GM19035 (cell line): ENCODE measurements around the gene LLPH.

Experiments
- ATAC-seq: cut with Tn5 transposase; IDR thresholded peaks from one replicate; pipeline ENCODE4 v1.9.1; 2021; ENCODE audit not compliant: unreplicated experiment

The LLPH gene

GRCh38 chr12:66103016-66103913 is 27.3 kb downstream of the LLPH start:
- ATAC-seq, result no peak

DNA sequence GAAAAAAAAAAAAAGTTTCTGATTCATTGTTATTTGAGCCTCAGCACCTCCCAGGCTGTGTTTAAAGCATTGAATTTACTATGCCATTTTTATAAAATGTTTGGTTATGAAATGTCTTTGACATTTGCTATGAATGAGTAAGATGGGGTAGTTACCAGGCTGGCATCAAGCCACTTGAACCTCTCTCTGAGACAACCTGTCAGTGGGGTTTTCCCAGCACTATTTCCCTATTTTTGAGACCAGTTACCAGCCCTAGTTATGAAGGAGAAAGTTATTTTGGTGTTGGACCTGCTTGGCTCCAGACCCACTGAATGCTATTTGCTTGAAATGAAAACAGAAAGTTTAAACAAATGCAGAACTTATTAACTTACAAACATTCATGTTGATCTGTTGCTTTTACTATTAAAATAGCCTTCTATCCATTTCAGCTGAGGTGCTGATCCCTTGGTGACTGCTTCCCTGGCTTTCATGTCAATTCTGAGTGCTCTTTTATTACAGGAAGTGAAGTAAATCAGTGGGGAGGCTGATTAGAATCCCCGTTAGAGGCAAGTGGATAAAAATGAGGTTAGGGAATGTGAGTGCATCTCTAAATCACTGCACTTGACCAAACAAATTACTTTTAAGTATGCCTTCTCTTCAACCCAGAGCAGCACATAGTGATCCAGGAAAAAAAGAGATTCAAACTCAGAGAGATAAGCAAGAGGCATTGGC is 37.8 kb downstream of the LLPH start:
- no peak for ATAC-seq

DNA sequence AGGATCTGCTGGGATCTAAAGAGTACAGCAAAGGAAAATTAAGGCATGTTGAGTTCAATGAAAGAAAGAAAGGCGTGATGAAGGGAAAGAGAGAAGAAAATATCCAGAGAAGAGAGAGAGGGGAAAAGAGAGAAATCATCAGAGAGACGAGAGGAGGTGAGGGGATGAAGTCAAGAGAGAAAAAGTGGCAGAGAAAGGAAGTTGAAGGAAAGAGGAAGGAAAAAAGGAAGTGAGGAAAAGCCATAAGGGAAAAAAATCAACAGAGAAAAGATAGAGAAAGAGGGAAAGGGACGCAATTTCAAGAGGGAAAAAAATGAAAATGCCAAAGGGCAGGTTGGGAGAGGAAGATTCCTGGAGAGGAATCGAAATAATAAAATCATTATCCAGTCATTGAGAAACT is 40.4 kb downstream of the LLPH start:
- ATAC-seq, result no peak

DNA sequence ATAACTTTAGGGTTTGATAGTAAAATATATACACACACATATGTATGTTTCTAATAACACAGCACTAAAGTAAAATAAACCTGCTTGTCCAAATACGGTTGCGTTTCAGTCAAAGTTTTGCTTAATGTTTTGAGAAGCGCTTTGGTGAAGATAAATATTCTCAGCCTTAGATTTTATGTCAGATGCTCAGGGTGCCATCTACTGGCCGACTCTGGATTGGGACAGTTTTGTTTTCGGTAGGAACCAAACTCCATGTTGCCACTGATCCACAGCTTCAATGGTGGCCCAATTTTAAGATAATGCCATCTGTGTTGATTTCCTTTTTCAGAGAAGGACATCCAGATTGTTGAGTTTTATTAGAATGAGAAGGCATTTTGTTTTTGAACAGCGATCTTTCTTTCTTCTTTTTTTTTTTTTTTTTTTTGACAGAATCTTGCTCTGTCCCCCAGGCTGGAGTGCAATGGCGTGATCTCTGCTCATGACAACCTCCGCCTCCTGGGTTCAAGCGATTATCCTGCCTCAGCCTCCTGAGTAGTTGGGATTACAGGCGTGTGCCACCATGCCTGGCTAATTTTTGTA is 43.1 kb downstream of the LLPH start:
- ATAC-seq, result peak; percentile 89

GRCh38 chr12:66085998-66086397 is 44.6 kb downstream of the LLPH start:
- no peak for ATAC-seq

DNA sequence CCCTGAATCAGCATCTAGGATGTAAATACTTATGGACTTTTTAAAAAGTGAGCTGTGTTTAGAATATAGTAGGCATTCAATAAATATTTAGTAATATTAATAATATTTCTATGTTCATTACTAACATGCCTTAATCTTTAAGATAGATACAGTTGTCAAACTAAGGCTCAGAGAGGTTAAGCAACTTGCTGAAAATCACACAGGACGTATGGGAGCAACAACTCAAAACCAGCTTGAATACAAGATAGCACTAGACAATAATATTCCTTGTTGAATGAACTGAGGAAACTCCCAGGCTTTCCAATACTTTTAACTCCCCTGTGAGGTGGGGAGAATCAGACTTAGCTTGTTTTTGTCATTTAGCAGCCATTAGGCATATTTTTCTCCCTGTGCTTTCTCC is 45.3 kb downstream of the LLPH start:
- no peak for ATAC-seq

- no peak for ATAC-seq
These were observed 46.8 kb downstream of the LLPH start for GRCh38 chr12:66083766-66084165.

DNA sequence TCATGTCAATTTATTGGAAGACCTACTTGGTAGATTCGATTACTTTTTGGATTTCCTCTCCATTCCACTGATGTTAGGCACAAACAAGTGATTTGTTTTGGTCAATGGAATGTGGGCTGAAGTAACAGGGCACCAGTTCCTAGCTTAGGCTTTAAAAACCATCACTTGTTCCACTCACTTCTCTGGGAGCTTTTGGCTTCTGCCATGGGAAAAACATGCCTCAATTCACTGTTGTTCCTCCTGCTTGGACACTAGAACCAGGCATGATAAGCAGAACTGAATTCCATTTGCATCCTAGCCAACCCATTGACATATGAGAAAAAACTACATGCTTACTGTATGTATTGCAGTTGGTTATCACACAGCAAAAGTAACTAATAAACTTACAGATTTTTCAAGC is 47.8 kb downstream of the LLPH start:
- no peak for ATAC-seq

DNA sequence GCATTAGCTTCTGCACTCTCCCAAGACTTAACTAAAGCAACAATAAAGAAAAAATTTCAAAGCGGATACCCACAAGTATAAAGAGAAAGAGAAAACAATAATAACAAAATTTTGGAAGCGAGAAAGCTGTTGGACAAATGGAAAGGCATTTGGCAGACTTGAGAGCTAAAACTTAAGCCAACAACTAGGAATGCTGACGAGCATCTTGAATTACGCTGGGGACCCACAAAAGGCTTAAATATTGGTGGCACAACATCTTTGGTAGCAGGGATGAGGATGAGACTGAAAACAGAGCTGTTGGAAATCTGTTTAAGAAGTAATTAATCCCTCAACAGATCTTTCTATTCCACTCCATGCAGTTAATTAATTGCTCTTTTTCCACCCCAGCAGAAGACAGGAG is 49.8 kb downstream of the LLPH start:
- ATAC-seq, result no peak

- no peak for ATAC-seq
These were observed 53.0 kb downstream of the LLPH start for GRCh38 chr12:66077542-66077941.

DNA sequence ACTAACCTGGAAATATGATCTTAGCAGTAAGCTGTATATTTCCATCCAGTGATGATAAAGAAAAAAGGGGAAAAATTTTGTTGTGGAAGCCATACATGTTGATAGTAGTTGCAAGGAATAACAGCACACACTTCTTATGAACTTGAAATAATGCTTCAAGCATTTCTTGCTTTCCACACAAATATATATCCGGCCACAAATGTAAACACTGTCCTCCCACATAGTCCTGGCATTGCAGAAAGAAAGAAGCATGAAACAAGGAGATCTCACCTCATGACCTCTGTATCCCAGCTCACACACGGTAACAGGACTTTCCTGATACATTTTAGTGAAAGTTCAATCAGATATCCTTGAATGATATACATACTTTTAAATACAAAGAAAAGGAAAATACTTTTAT is 56.0 kb downstream of the LLPH start:
- ATAC-seq, result no peak

GRCh38 chr12:66072566-66072965 is 58.0 kb downstream of the LLPH start:
- peak; percentile 56 for ATAC-seq

GRCh38 chr12:66072135-66072534 is 58.4 kb downstream of the LLPH start:
- ATAC-seq, result peak; percentile 70

- no peak for ATAC-seq
These were observed 59.0 kb downstream of the LLPH start for GRCh38 chr12:66071549-66071948.

GRCh38 chr12:66070378-66071120 is 60.0 kb downstream of the LLPH start:
- no peak for ATAC-seq

DNA sequence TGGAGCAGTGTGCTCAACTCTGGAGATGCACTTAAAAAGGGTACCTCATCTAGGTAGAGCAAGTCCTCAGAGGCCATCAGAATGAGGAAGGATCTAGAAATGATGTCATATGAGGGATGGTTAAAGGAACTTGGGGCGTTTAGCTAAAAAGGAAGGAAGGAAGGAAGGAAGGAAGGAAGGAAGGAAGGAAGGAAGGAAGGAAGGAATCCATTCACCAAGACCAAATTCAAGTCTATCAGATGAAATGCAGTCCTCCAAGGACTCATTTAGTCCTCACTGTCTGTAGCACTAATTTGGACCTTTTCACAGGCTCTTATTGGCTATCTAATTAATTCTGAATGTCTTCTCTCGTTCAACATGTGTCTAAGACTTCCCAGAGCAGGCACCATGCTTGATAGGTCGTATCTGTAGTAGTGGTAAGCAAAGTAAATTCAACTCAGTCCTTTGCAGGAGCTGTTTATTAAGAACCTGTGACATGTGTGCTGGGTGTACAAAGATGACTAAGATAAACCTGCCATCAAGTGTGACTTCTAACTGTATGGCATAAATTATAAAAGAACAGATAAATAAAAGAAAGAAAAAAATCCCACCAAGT is 63.5 kb downstream of the LLPH start:
- no peak for ATAC-seq
